ENCODE results near the gene USP47. TPM values are rescaled to one million over a fixed set of nuclear protein-coding genes. Genes with fewer than 3 reads are reported as not detected.

Gene USP47
- total and polyA plus RNA-seq, 9 of the 15 experiments (the other 6 are each of a cell fraction or from before 2014, with no cell fraction given): 13.1 to 63.6 (median 34.7) TPM

DNA sequence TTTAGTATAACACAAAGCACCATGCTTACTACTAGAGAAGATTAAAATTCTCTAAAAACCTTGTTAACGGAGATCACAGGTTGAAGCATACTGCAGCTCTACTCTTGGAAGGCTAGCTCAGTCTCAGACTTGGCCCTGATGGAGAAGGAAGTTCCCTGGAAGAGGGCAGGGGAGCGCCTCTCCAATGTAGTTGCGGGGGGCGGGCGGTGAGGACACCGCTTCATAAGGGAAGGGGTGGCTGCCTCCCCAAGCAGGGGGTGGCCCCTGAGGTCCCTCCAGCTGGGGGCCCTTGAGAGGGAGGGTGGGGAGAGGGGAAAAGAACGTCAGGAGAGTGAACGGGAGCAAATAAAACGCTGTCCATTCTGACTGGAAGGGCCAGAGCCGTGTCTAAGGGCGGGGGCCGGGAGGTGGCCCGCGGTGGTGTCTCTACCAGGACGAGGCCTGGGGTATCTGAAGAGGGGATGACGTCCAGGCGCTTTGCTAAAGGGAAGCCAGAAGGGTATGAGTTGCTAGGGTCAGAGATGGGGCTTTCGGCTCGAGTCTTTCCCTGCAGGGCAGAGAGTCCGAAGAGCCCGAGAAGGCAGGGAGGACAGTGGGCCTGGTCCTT lies 553 bp upstream of the USP47 start (continued):
- TF ChIP-seq, protein P1, sequence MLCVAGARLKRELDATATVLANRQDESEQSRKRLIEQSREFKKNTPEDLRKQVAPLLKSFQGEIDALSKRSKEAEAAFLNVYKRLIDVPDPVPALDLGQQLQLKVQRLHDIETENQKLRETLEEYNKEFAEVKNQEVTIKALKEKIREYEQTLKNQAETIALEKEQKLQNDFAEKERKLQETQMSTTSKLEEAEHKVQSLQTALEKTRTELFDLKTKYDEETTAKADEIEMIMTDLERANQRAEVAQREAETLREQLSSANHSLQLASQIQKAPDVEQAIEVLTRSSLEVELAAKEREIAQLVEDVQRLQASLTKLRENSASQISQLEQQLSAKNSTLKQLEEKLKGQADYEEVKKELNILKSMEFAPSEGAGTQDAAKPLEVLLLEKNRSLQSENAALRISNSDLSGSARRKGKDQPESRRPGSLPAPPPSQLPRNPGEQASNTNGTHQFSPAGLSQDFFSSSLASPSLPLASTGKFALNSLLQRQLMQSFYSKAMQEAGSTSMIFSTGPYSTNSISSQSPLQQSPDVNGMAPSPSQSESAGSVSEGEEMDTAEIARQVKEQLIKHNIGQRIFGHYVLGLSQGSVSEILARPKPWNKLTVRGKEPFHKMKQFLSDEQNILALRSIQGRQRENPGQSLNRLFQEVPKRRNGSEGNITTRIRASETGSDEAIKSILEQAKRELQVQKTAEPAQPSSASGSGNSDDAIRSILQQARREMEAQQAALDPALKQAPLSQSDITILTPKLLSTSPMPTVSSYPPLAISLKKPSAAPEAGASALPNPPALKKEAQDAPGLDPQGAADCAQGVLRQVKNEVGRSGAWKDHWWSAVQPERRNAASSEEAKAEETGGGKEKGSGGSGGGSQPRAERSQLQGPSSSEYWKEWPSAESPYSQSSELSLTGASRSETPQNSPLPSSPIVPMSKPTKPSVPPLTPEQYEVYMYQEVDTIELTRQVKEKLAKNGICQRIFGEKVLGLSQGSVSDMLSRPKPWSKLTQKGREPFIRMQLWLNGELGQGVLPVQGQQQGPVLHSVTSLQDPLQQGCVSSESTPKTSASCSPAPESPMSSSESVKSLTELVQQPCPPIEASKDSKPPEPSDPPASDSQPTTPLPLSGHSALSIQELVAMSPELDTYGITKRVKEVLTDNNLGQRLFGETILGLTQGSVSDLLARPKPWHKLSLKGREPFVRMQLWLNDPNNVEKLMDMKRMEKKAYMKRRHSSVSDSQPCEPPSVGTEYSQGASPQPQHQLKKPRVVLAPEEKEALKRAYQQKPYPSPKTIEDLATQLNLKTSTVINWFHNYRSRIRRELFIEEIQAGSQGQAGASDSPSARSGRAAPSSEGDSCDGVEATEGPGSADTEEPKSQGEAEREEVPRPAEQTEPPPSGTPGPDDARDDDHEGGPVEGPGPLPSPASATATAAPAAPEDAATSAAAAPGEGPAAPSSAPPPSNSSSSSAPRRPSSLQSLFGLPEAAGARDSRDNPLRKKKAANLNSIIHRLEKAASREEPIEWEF (CRISPR knock-in tag; IDR thresholded peaks at IDR 0.05): no peak
- TF ChIP-seq NR2C2 (CRISPR knock-in tag; IDR thresholded peaks at IDR 0.05): no peak
- TF ChIP-seq NR2C2 (tag; IDR thresholded peaks at IDR 0.05): peak; percentile 30; the same call in 1 of the 2 replicates
- TF ChIP-seq PHF20 (IDR thresholded peaks at IDR 0.05; ENCODE audit: partially characterized antibody): peak; percentile 53
- no peak for TF ChIP-seq ZEB2 (IDR thresholded peaks at IDR 0.05)
- TF ChIP-seq TBP (optimal IDR thresholded peaks at IDR 0.05; ENCODE audit: low read depth, low read length): peak; percentile 74
